Activated T-cell treated with anti-CD3 and anti-CD28 coated beads, Interleukin-2, amount 50 U/mL, for 48 hours (primary cell): ENCODE measurements around the gene SCYL2.

Experiments used
- DNase-seq, 2 experiments: peaks; one replicate each; pipeline ENCODE4 v3.0.0-alpha.2; 2020

SCYL2 gene

GRCh38 chr12:100382338-100382737, 115.4 kb downstream of the SCYL2 start:
- no peak for DNase-seq

GRCh38 chr12:100383586-100384558, 116.9 kb downstream of the SCYL2 start:
- no peak for DNase-seq

GRCh38 chr12:100384559-100384935, 117.6 kb downstream of the SCYL2 start:
- DNase-seq, result no peak

- no peak for DNase-seq
Measured at GRCh38 chr12:100388382-100388781, 121.4 kb downstream of the SCYL2 start.
